Measurements from ENCODE around the gene LIX1L. TPM values are rescaled to one million over a fixed set of nuclear protein-coding genes. Genes with fewer than 3 reads are reported as not detected.
A peak's percentile ranks its signal among the peaks of the same experiment; 100 is the strongest.

The LIX1L gene
- total and polyA plus RNA-seq, 2 of the 13 experiments (the other 11 are each of a cell fraction or from before 2014, with no cell fraction given): 8.1 to 24.9 TPM

GRCh38 chr1:145990249-145990855 lies 32.5 kb upstream of the LIX1L start (continued):
- no peak for TF ChIP-seq ZNF652 (CRISPR knock-in tag; IDR thresholded peaks at IDR 0.05; ENCODE audit: borderline replicate concordance, low read depth)
- TF ChIP-seq YEATS2 (CRISPR knock-in tag; IDR thresholded peaks at IDR 0.05; ENCODE audit: borderline replicate concordance): no peak
- no peak for TF ChIP-seq ZFP62 (CRISPR knock-in tag; IDR thresholded peaks at IDR 0.05)
- TF ChIP-seq LRRFIP1 (CRISPR knock-in tag; conservative IDR thresholded peaks at IDR 0.05): no peak
- TF ChIP-seq ZNF251 (CRISPR knock-in tag; IDR thresholded peaks at IDR 0.05): no peak
- 0 out of 2 replicates have a peak, but pooled peaks have one; percentile 5 for TF ChIP-seq ZSCAN31 (CRISPR knock-in tag; IDR thresholded peaks at IDR 0.05; ENCODE audit: low read depth)
- no peak for TF ChIP-seq ZBTB44 (CRISPR knock-in tag; IDR thresholded peaks at IDR 0.05)
- TF ChIP-seq HNRNPLL (IDR thresholded peaks at IDR 0.05; ENCODE audit: low read depth, low read length, poor library complexity, severe bottlenecking): no peak
- no peak for TF ChIP-seq RORA (CRISPR knock-in tag; IDR thresholded peaks at IDR 0.05)
- no peak for TF ChIP-seq ZNF326 (CRISPR knock-in tag; IDR thresholded peaks at IDR 0.05; ENCODE audit: borderline replicate concordance)
- no peak for TF ChIP-seq RBM39 (IDR thresholded peaks at IDR 0.05; ENCODE audit: low read depth, low read length, poor library complexity, severe bottlenecking)
- no peak for TF ChIP-seq POGZ (CRISPR knock-in tag; IDR thresholded peaks at IDR 0.05)
- TF ChIP-seq TEAD3 (CRISPR knock-in tag; optimal IDR thresholded peaks at IDR 0.05; ENCODE audit: borderline replicate concordance): peak; percentile 39
- peak; percentile 95 for TF ChIP-seq ZNF7 (CRISPR knock-in tag; IDR thresholded peaks at IDR 0.05)
- TF ChIP-seq JUN (CRISPR knock-in tag; IDR thresholded peaks at IDR 0.05): no peak
- no peak for TF ChIP-seq PHF5A (CRISPR knock-in tag; IDR thresholded peaks at IDR 0.05; ENCODE audit: low read depth, unreplicated experiment)

Measured in HepG2 (cell line).